Measurements from ENCODE around the gene BOD1L2. TPM values are rescaled to one million over a fixed set of nuclear protein-coding genes. Genes with fewer than 3 reads are reported as not detected.

BOD1L2 gene
- total RNA-seq: not detected in 2 replicates

GRCh38 chr18:57146956-57147636 lies at the start of gene BOD1L2:
TSS of gene BOD1L2 (plus strand) at chr18:57147087. CDS start at chr18:57147313, 226 bp downstream.

Other genes starting within 250 kb of the BOD1L2 start
- not detected in 2 replicates for gene ST8SIA3, start 205.5 kb downstream of the BOD1L2 start, total RNA-seq